Astrocyte (in vitro differentiated cells and primary cell): ENCODE measurements around the gene PCDHGA3. TPM values are rescaled to one million over a fixed set of nuclear protein-coding genes. Genes with fewer than 3 reads are reported as not detected.
A peak's percentile ranks its signal among the peaks of the same experiment; 100 is the strongest.
"Not testable (repeated sequence)": the region's sequence is repeated elsewhere in the genome, so short reads cannot be mapped to it uniquely, and the experiment has no call there.

Experiments
- DNase-seq: peaks from one replicate; pipeline ENCODE4 v3.0.0-alpha.2; 2010; ENCODE audit warnings: low read depth
- FAIRE-seq: peaks from 2 replicates; lab custom pipeline; 2011; peaks lifted over from hg19 to GRCh38; lab: Jason Lieb, UNC
- H2AFZ ChIP-seq: 2 replicates; pipeline ENCODE4 v1.6.0; 2012; ENCODE audit warnings: low read depth, low read length, inconsistent platforms
- H3K27ac ChIP-seq: 2 replicates; pipeline ENCODE4 v1.5.1; 2011; ENCODE audit warnings: low read depth, low read length, inconsistent platforms
- H3K27me3 ChIP-seq: 2 replicates; pipeline ENCODE4 v1.6.0; 2011; ENCODE audit warnings: low read length, inconsistent platforms; ENCODE audit not compliant: insufficient read depth
- H3K36me3 ChIP-seq: 2 replicates; pipeline ENCODE4 v1.5.1; 2011; ENCODE audit warnings: low read length, inconsistent platforms; ENCODE audit not compliant: insufficient read depth
- H3K4me1 ChIP-seq: 2 replicates; pipeline ENCODE4 v1.5.1; 2011; ENCODE audit warnings: low read length, inconsistent platforms; ENCODE audit not compliant: insufficient read depth
- H3K4me2 ChIP-seq: 2 replicates; pipeline ENCODE4 v1.6.0; 2012; ENCODE audit warnings: low read length, inconsistent platforms
- H3K4me3 ChIP-seq: 2 replicates; pipeline ENCODE4 v1.5.1; 2011; ENCODE audit warnings: low read depth, mild to moderate bottlenecking, low read length, inconsistent platforms; ENCODE audit not compliant: insufficient read depth
- H3K79me2 ChIP-seq: 2 replicates; pipeline ENCODE4 v1.6.0; 2012; ENCODE audit warnings: mild to moderate bottlenecking, low read length, inconsistent platforms; ENCODE audit not compliant: insufficient read depth
- H3K9ac ChIP-seq: 2 replicates; pipeline ENCODE4 v1.6.0; 2012; ENCODE audit warnings: mild to moderate bottlenecking, low read length, inconsistent platforms
- H3K9me3 ChIP-seq: 2 replicates; pipeline ENCODE4 v1.5.1; 2012; ENCODE audit warnings: low read depth, mild to moderate bottlenecking, low read length, inconsistent platforms; ENCODE audit not compliant: insufficient read depth
- H4K20me1 ChIP-seq: 2 replicates; pipeline ENCODE4 v1.6.0; 2012; ENCODE audit warnings: low read length, inconsistent platforms; ENCODE audit not compliant: insufficient read depth
- H3K27ac Mint-ChIP-seq: one replicate; pipeline ENCODE4 v1.8.0; 2021; ENCODE audit warnings: mild to moderate bottlenecking, mixed read lengths; ENCODE audit not compliant: unreplicated experiment
- H3K27me3 Mint-ChIP-seq: one replicate; pipeline ENCODE4 v1.8.0; 2021; ENCODE audit warnings: low read depth, mixed read lengths; ENCODE audit not compliant: unreplicated experiment
- H3K36me3 Mint-ChIP-seq: one replicate; pipeline ENCODE4 v1.8.0; 2021; ENCODE audit warnings: low read depth, mixed read lengths; ENCODE audit not compliant: unreplicated experiment
- H3K4me1 Mint-ChIP-seq: one replicate; pipeline ENCODE4 v1.8.0; 2021; ENCODE audit warnings: low read depth, mixed read lengths; ENCODE audit not compliant: unreplicated experiment
- H3K4me3 Mint-ChIP-seq: one replicate; pipeline ENCODE4 v1.8.0; 2021; ENCODE audit warnings: mild to moderate bottlenecking, moderate library complexity, mixed read lengths; ENCODE audit not compliant: unreplicated experiment
- H3K9me3 Mint-ChIP-seq: one replicate; pipeline ENCODE4 v1.8.0; 2021; ENCODE audit warnings: mild to moderate bottlenecking, mixed read lengths; ENCODE audit not compliant: unreplicated experiment
- CTCF ChIP-seq: IDR thresholded peaks from 2 replicates; pipeline ENCODE4 v1.5.1; 2011; ENCODE audit warnings: low read depth, mild to moderate bottlenecking, inconsistent platforms, low read length, moderate library complexity; ENCODE audit not compliant: insufficient read depth
- EZH2 ChIP-seq: IDR thresholded peaks from 2 replicates; pipeline ENCODE4 v1.6.1; 2012; ENCODE audit warnings: mild to moderate bottlenecking, low read length, inconsistent platforms; ENCODE audit not compliant: insufficient read depth
- total RNA-seq: library from RNA; stranded (reverse); gene quantifications from 2 replicates; pipeline ENCODE4 v1.2.1, GENCODE V29; 2021

PCDHGA3 gene
- total RNA-seq, 1 donor from 2014 or later: 0.14 TPM

GRCh38 chr5:141306630-141307029 lies 37.0 kb upstream of the PCDHGA3 start:
- DNase-seq: no peak
- no peak overlapping the region for H2AFZ ChIP-seq
- H3K27ac ChIP-seq: no peak overlapping the region
- H3K4me1 Mint-ChIP-seq: no peaks in the 10 kb centered on the region
- peaks cover 33% of the 10 kb centered on the region for H3K9me3 ChIP-seq
- no peaks in the 10 kb centered on the region for H3K27me3 Mint-ChIP-seq
- H3K4me2 ChIP-seq: no peak overlapping the region
- no peak for FAIRE-seq
- H3K4me1 ChIP-seq: no peaks in the 10 kb centered on the region
- peaks cover 49% of the 10 kb centered on the region for H3K9me3 Mint-ChIP-seq
- no peak overlapping the region for H3K9ac ChIP-seq
- H3K4me3 ChIP-seq: no peak overlapping the region
- no peaks in the 10 kb centered on the region for H3K27me3 ChIP-seq
- H3K4me3 Mint-ChIP-seq: no peak overlapping the region
- H3K79me2 ChIP-seq: peaks cover 9% of the 10 kb centered on the region
- H3K27ac Mint-ChIP-seq: no peak overlapping the region
- H4K20me1 ChIP-seq: no peaks in the 10 kb centered on the region
- TF ChIP-seq CTCF (no peak), EZH2 (no peak)
- no peaks in the 10 kb centered on the region for H3K36me3 ChIP-seq
- H3K36me3 Mint-ChIP-seq: peaks cover 36% of the 10 kb centered on the region

GRCh38 chr5:141313711-141314110 lies 29.9 kb upstream of the PCDHGA3 start:
- Mint-ChIP-seq H3K4me1 (peaks cover 4% of the 10 kb centered on the region), H3K4me3 (no peak overlapping the region), H3K9me3 (peaks cover 77% of the 10 kb centered on the region), H3K27me3 (no peaks in the 10 kb centered on the region), H3K36me3 (peaks cover 70% of the 10 kb centered on the region), H3K27ac (no peak overlapping the region)
- Histone ChIP-seq H3K9ac (no peak overlapping the region), H3K9me3 (peaks cover 23% of the 10 kb centered on the region), H3K36me3 (peaks cover 8% of the 10 kb centered on the region), H3K4me1 (no peaks in the 10 kb centered on the region), H3K27me3 (no peaks in the 10 kb centered on the region), H3K79me2 (peaks cover 52% of the 10 kb centered on the region), H4K20me1 (peaks cover 6% of the 10 kb centered on the region), H3K4me3 (no peak overlapping the region), H3K4me2 (no peak overlapping the region), H2AFZ (no peak overlapping the region), H3K27ac (no peak overlapping the region)
- no peak for TF ChIP-seq CTCF
- TF ChIP-seq EZH2: no peak
- no peak for DNase-seq
- no peak for FAIRE-seq

- Histone ChIP-seq H3K36me3 (peaks cover 19% of the 10 kb centered on the region), H4K20me1 (peaks cover 20% of the 10 kb centered on the region), H3K9me3 (peaks cover 27% of the 10 kb centered on the region), H3K79me2 (peaks cover 56% of the 10 kb centered on the region)
- H3K4me2 ChIP-seq, FAIRE-seq, H3K4me3 ChIP-seq, H3K4me1 Mint-ChIP-seq, H3K4me1 ChIP-seq, H3K27me3 Mint-ChIP-seq, H3K9ac ChIP-seq, H3K27ac Mint-ChIP-seq, H2AFZ ChIP-seq, H3K27me3 ChIP-seq, H3K27ac ChIP-seq, DNase-seq: not testable (repeated sequence)
- peak overlapping the region; percentile 29 for H3K4me3 Mint-ChIP-seq
- H3K9me3 Mint-ChIP-seq: peaks cover 82% of the 10 kb centered on the region
- peaks cover 66% of the 10 kb centered on the region for H3K36me3 Mint-ChIP-seq
These were observed 26.7 kb upstream of the PCDHGA3 start for GRCh38 chr5:141316963-141317362.
